NCI-H510A treated with DMSO at 0.1 percent for 48 hours (cell line): Measurements from ENCODE around the gene SEPSECS.
A peak's percentile ranks its signal among the peaks of the same experiment; 100 is the strongest.

ENCODE experiments used
- DNase-seq: peaks from one replicate; lab custom pipeline; 2025; lab: John Stamatoyannopoulos, UW

SEPSECS gene

GRCh38 chr4:25155947-25156346, 4.3 kb downstream of the SEPSECS start:
- DNase-seq: no peak

GRCh38 chr4:25154594-25155265, 5.5 kb downstream of the SEPSECS start:
- DNase-seq: no peak

GRCh38 chr4:25146076-25146475, 14.2 kb downstream of the SEPSECS start:
- no peak for DNase-seq

GRCh38 chr4:25144870-25145481, 15.3 kb downstream of the SEPSECS start:
- peak; percentile 15 for DNase-seq

- no peak for DNase-seq
Measured at GRCh38 chr4:25142468-25142867, 17.8 kb downstream of the SEPSECS start.

- no peak for DNase-seq
Measured at GRCh38 chr4:25141592-25141991, 18.7 kb downstream of the SEPSECS start.

- no peak for DNase-seq
Measured at GRCh38 chr4:25133132-25133531, 27.1 kb downstream of the SEPSECS start.

- DNase-seq: no peak
Measured at GRCh38 chr4:25131926-25132325, 28.3 kb downstream of the SEPSECS start.

- no peak for DNase-seq
Measured at GRCh38 chr4:25131381-25131780, 28.9 kb downstream of the SEPSECS start.

GRCh38 chr4:25129917-25130316, 30.3 kb downstream of the SEPSECS start:
- no peak for DNase-seq

GRCh38 chr4:25128671-25129070, 31.6 kb downstream of the SEPSECS start:
- no peak for DNase-seq

GRCh38 chr4:25123236-25123635, 37.0 kb downstream of the SEPSECS start:
- DNase-seq: no peak

GRCh38 chr4:25120146-25120940, 39.9 kb downstream of the SEPSECS start:
- DNase-seq: no peak

GRCh38 chr4:25117716-25118472, 42.4 kb downstream of the SEPSECS start:
- DNase-seq: no peak

GRCh38 chr4:25117274-25117673, 43.0 kb downstream of the SEPSECS start:
- no peak for DNase-seq

- no peak for DNase-seq
Measured at GRCh38 chr4:25113915-25114904, 46.0 kb downstream of the SEPSECS start.

- DNase-seq: no peak
Measured at GRCh38 chr4:25112995-25113380, 47.3 kb downstream of the SEPSECS start.

GRCh38 chr4:25112366-25112994, 47.8 kb downstream of the SEPSECS start:
- DNase-seq: no peak

- DNase-seq: no peak
Measured at GRCh38 chr4:25111648-25112196, 48.5 kb downstream of the SEPSECS start.
